ENCODE results near the gene MMAA. TPM values are rescaled to one million over a fixed set of nuclear protein-coding genes. Genes with fewer than 3 reads are reported as not detected.
"Not testable (repeated sequence)": the region's sequence is repeated elsewhere in the genome, so short reads cannot be mapped to it uniquely, and the experiment has no call there.

MMAA gene
- total RNA-seq, 2 donors from 2014 or later: 3.9 to 7.0 TPM

- Histone ChIP-seq H3K27ac (no peak overlapping the region), H3K9me3 (no peaks in the 10 kb centered on the region), H3K36me3 (no peaks in the 10 kb centered on the region), H3K4me3 (no peak overlapping the region), H3K27me3 (no peaks in the 10 kb centered on the region), H3K4me1 (no peaks in the 10 kb centered on the region)
- DNase-seq (ENCODE audit: low spot score): no peak
- no peak for TF ChIP-seq CTCF (IDR thresholded peaks at IDR 0.05)
Observed at GRCh38 chr4:145626623-145626982, 7.4 kb downstream of the MMAA start.

GRCh38 chr4:145635117-145635516 is 15.9 kb downstream of the MMAA start:
- Histone ChIP-seq H3K36me3 (peaks cover 7% of the 10 kb centered on the region), H3K4me3 (no peak overlapping the region), H3K27me3 (no peaks in the 10 kb centered on the region), H3K27ac (no peak overlapping the region), H3K4me1 (peaks cover 0 to 5% of the 10 kb centered on the region in 2 donors), H3K9me3 (no peaks in the 10 kb centered on the region)
- TF ChIP-seq CTCF (IDR thresholded peaks at IDR 0.05): no peak
- DNase-seq (ENCODE audit: low spot score): no peak

- no peak for DNase-seq (ENCODE audit: low spot score)
- Histone ChIP-seq H3K27me3 (no peaks in the 10 kb centered on the region), H3K27ac (no peak overlapping the region), H3K36me3 (peaks cover 7% of the 10 kb centered on the region), H3K4me1 (peaks cover 0 to 7% of the 10 kb centered on the region in 2 donors), H3K4me3 (no peak overlapping the region), H3K9me3 (no peaks in the 10 kb centered on the region)
- no peak for TF ChIP-seq CTCF (IDR thresholded peaks at IDR 0.05)
Observed at GRCh38 chr4:145635630-145636029, 16.4 kb downstream of the MMAA start.

- H3K27ac ChIP-seq: no peak overlapping the region
- H3K4me3 ChIP-seq: no peak overlapping the region
- H3K36me3 ChIP-seq: peaks cover 7% of the 10 kb centered on the region
- no peak for DNase-seq (ENCODE audit: low spot score)
- H3K4me1 ChIP-seq: peaks cover 0 to 7% of the 10 kb centered on the region in 2 donors
- no peak for TF ChIP-seq CTCF (IDR thresholded peaks at IDR 0.05)
- no peaks in the 10 kb centered on the region for H3K27me3 ChIP-seq
- H3K9me3 ChIP-seq: no peaks in the 10 kb centered on the region
Observed at GRCh38 chr4:145639186-145639698, 20.1 kb downstream of the MMAA start.

GRCh38 chr4:145640236-145640635 is 21.1 kb downstream of the MMAA start:
- H3K27ac ChIP-seq: peak overlapping the region in 1 of 2 donors; percentile 7
- not testable (repeated sequence) for DNase-seq (ENCODE audit: low spot score); H3K4me3 ChIP-seq; H3K27me3 ChIP-seq; H3K36me3 ChIP-seq; H3K4me1 ChIP-seq; H3K9me3 ChIP-seq

GRCh38 chr4:145643295-145643694 is 24.1 kb downstream of the MMAA start:
- DNase-seq (ENCODE audit: low spot score): no peak
- no peaks in the 10 kb centered on the region for H3K9me3 ChIP-seq
- no peak for TF ChIP-seq CTCF (IDR thresholded peaks at IDR 0.05)
- no peaks in the 10 kb centered on the region for H3K27me3 ChIP-seq
- peaks cover 11% of the 10 kb centered on the region for H3K36me3 ChIP-seq
- H3K27ac ChIP-seq: no peak overlapping the region
- H3K4me3 ChIP-seq: no peak overlapping the region
- H3K4me1 ChIP-seq: peaks cover 0 to 7% of the 10 kb centered on the region in 2 donors

Measured in right atrium auricular region (tissue), 2 donors.